B cell (primary cell): ENCODE results near the gene NR6A1. TPM values are rescaled to one million over a fixed set of nuclear protein-coding genes. Genes with fewer than 3 reads are reported as not detected.

ENCODE experiments used
- ATAC-seq: fragments of 200-7000 bp; cut with Tn5 transposase; one replicate; pipeline ENCODE4 v1.10.0; 2021; ENCODE audit warnings: low read depth, mild to moderate bottlenecking, moderate number of reproducible peaks, moderate library complexity
- CTCF ChIA-PET: fragments of 350-600 bp; sonication (Branson Sonifier 250); formaldehyde crosslinking; loops from one replicate; lab custom pipeline; 2021; ENCODE audit warnings: antibody characterized with exemption, inconsistent platforms; lab: Charles Lee
- POLR2A ChIA-PET: fragments of 350-600 bp; sonication (Branson Sonifier 250); formaldehyde crosslinking; loops from one replicate; lab custom pipeline; 2021; ENCODE audit warnings: antibody characterized with exemption; lab: Charles Lee
- DNase-seq: peaks from one replicate; pipeline ENCODE4 v3.0.0; 2013
- H2AFZ ChIP-seq: 2 replicates; pipeline ENCODE4 v1.6.1; 2012; ENCODE audit warnings: mild to moderate bottlenecking, low read depth, low read length; ENCODE audit not compliant: insufficient read depth, poor library complexity, severe bottlenecking
- H3K27ac ChIP-seq, 2 donors: 1 replicate in 1 of 2; 2 replicates in 1 of 2; pipeline ENCODE4 v1.5.1; 2012 to 2013; ENCODE audit warnings: low read length in 2 of 2, mild to moderate bottlenecking in 2 of 2, moderate library complexity in 1 of 2
- H3K27me3 ChIP-seq, 4 experiments: fragments of 200-600 bp in 1 of 4; sonication (generic) in 1 of 4; replicated peaks in 1 of 4; 1 replicate in 2 of 4; 2 replicates in 2 of 4; pipeline versions ENCODE4 v1.6.1 to v1.7.0; 2013 to 2016; ENCODE audit warnings: low read length in 3 of 4, mild to moderate bottlenecking in 2 of 4, mixed read lengths in 1 of 4, moderate library complexity in 1 of 4; ENCODE audit not compliant: insufficient read depth in 4 of 4, control insufficient read depth in 3 of 4; ENCODE audit errors: control extremely low read depth in 1 of 4
- H3K36me3 ChIP-seq, 2 experiments: replicated peaks in 1 of 2; 1 replicate in 1 of 2; 2 replicates in 1 of 2; pipeline versions ENCODE4 v1.6.1 to v1.7.1; 2013; ENCODE audit warnings: low read length in 1 of 2; ENCODE audit not compliant: insufficient read depth in 2 of 2, control insufficient read depth in 1 of 2; ENCODE audit errors: control extremely low read depth in 1 of 2, extremely low read depth in 1 of 2
- H3K4me1 ChIP-seq, 2 donors: fragments of 200-600 bp in 1 of 2; sonication (generic) in 1 of 2; 1 replicate in 1 of 2; 2 replicates in 1 of 2; pipeline versions ENCODE4 v1.5.1 to v1.6.1; 2013 to 2017; ENCODE audit warnings: low read length in 2 of 2; ENCODE audit not compliant: control insufficient read depth in 2 of 2, insufficient read depth in 2 of 2
- H3K4me2 ChIP-seq: replicated peaks from 2 replicates; pipeline ENCODE3; 2012; ENCODE audit warnings: mild to moderate bottlenecking, low read depth, low read length; ENCODE audit not compliant: poor library complexity, severe bottlenecking
- H3K4me3 ChIP-seq, 5 experiments: fragments of 200-600 bp in 1 of 5; sonication (generic) in 1 of 5; 1 replicate in 3 of 5; 2 replicates in 2 of 5; pipeline versions ENCODE4 v1.5.1 to v1.7.0; 2011 to 2016; ENCODE audit warnings: low read length in 4 of 5, mild to moderate bottlenecking in 4 of 5, low read depth in 2 of 5, control low read depth in 1 of 5, moderate library complexity in 1 of 5; ENCODE audit not compliant: insufficient read depth in 1 of 5; ENCODE audit errors: control extremely low read depth in 1 of 5, extremely low read depth in 1 of 5
- H3K79me2 ChIP-seq: fragments of 200-600 bp; sonication (generic); one replicate; pipeline ENCODE4 v1.6.0; 2016; ENCODE audit warnings: low read length; ENCODE audit not compliant: control insufficient read depth, insufficient read depth
- H3K9ac ChIP-seq: fragments of 200-600 bp; sonication (generic); 2 replicates; pipeline ENCODE4 v1.6.1; 2017; ENCODE audit warnings: mild to moderate bottlenecking, low read length, moderate library complexity
- H3K9me3 ChIP-seq, 3 donors: one replicate each; pipeline versions ENCODE4 v1.6.1 to v1.7.1; 2013; ENCODE audit warnings: low read length in 2 of 3; ENCODE audit not compliant: control insufficient read depth in 2 of 3, insufficient read depth in 1 of 3; ENCODE audit errors: control extremely low read depth in 1 of 3
- H4K20me1 ChIP-seq: 2 replicates; pipeline ENCODE4 v1.6.0; 2012; ENCODE audit warnings: mild to moderate bottlenecking, low read length; ENCODE audit not compliant: insufficient read depth, control insufficient read depth, poor library complexity, severe bottlenecking
- H3K27ac Mint-ChIP-seq: one replicate; pipeline ENCODE4 v1.8.0; 2021; ENCODE audit warnings: mixed read lengths
- H3K27me3 Mint-ChIP-seq: one replicate; pipeline ENCODE4 v1.8.0; 2021; ENCODE audit warnings: mixed read lengths
- H3K4me1 Mint-ChIP-seq: one replicate; pipeline ENCODE4 v1.8.0; 2021; ENCODE audit warnings: mixed read lengths
- H3K4me3 Mint-ChIP-seq: one replicate; pipeline ENCODE4 v1.8.0; 2021; ENCODE audit warnings: mixed read lengths
- H3K9me3 Mint-ChIP-seq: one replicate; pipeline ENCODE4 v1.8.0; 2022; ENCODE audit warnings: mixed read lengths; ENCODE audit not compliant: insufficient read depth
- CTCF ChIP-seq: fragments of 200-600 bp; IDR thresholded peaks from one replicate; pipeline ENCODE4 v1.8.0; 2022; ENCODE audit warnings: antibody characterized with exemption, mild to moderate bottlenecking
- EZH2 ChIP-seq: IDR thresholded peaks from 2 replicates; pipeline ENCODE4 v1.6.1; 2012; ENCODE audit warnings: borderline replicate concordance, low read depth, mild to moderate bottlenecking, moderate library complexity, low read length; ENCODE audit not compliant: insufficient read depth, poor library complexity, severe bottlenecking
- WGBS: methylation state at CpG from one replicate; pipeline ENCODE4 v1.1.5; 2013; ENCODE audit warnings: missing lambda C conversion rate; ENCODE audit not compliant: insufficient coverage; 5-methylcytosine and 5-hydroxymethylcytosine counted together
- intact Hi-C: fragments of 100-400 bp; cut with micrococcal nuclease; formaldehyde crosslinking; loops from one replicate; pipeline ENCODE4 v1.10.0; 2022
- polyA plus RNA-seq: library from polyadenylated mRNA; depleted of rRNA; stranded (reverse); fragments of >200 nt; gene quantifications from 2 replicates; pipeline ENCODE4 v1.2.3, GENCODE V29; 2012
- total RNA-seq, 2 donors: library from RNA; stranded (reverse); fragments of 120-200 nt in 1 of 2; gene quantifications; 1 replicate in 1 of 2; 2 replicates in 1 of 2; pipeline versions ENCODE4 v1.2.3 to v1.2.4, GENCODE V29; 2013 to 2022

Gene NR6A1
- total and polyA plus RNA-seq, 2 donors (not counting 1 experiment from before 2014, with no cell fraction given): 0.09 to 0.67 TPM

DNA sequence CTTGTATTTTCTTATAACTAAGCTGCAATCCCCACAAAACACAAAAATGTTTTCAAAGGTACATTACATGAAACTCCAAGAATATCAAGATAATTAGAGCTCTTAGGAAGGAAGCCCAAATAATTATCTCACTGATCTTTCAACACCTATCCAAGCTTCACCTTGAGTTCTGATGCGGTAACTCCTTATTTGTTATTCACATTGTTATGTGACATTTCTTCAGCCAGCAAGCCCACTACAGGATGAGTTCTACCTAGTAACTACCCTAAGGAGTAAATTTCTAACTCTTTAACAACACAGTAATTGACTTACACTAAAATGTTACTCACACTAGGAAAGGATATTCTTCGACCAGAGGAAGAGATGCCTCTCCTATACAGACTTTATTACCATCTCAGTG is 9.9 kb downstream of the NR6A1 start:
- Histone ChIP-seq H3K4me3 (no peak overlapping the region), H2AFZ (no peak overlapping the region), H4K20me1 (no peaks in the 10 kb centered on the region), H3K36me3 (no peaks in the 10 kb centered on the region), H3K4me1 (peaks cover 9 to 10% of the 10 kb centered on the region in 2 donors), H3K27me3 (peaks cover 0 to 7% (median 4%) of the 10 kb centered on the region in 4 experiments), H3K9me3 (no peaks in the 10 kb centered on the region), H3K79me2 (no peaks in the 10 kb centered on the region), H3K4me2 (no peak overlapping the region), H3K9ac (no peak overlapping the region), H3K27ac (no peak overlapping the region)
- Mint-ChIP-seq H3K9me3 (no peaks in the 10 kb centered on the region), H3K27me3 (peaks cover 32% of the 10 kb centered on the region), H3K4me1 (peaks cover 12% of the 10 kb centered on the region), H3K27ac (no peak overlapping the region), H3K4me3 (no peak overlapping the region)
- intact Hi-C loops: no loop called here
- DNase-seq (no peak), ATAC-seq (no peak)
- no peak for TF ChIP-seq EZH2
- no peak for TF ChIP-seq CTCF
- ChIA-PET POLR2A (no interaction called here), CTCF (interaction anchor here (2.1 kb wide), 1 partner anchor 11 kb away, joined by 4 read pairs; the partner anchor contains the start of gene NR6A1)
- WGBS: no CpG with 5 or more reads among the region's 2 CpGs

GRCh38 chr9:124760719-124761118 is 10.4 kb downstream of the NR6A1 start:
- WGBS: no CpG with 5 or more reads among the region's 2 CpGs
- H3K79me2 ChIP-seq: no peaks in the 10 kb centered on the region
- no peak overlapping the region for H2AFZ ChIP-seq
- H3K27ac ChIP-seq: no peak overlapping the region
- Mint-ChIP-seq H3K4me1 (peaks cover 12% of the 10 kb centered on the region), H3K4me3 (no peak overlapping the region), H3K27me3 (peaks cover 30% of the 10 kb centered on the region), H3K27ac (no peak overlapping the region), H3K9me3 (no peaks in the 10 kb centered on the region)
- no peaks in the 10 kb centered on the region for H4K20me1 ChIP-seq
- no peak for DNase-seq
- POLR2A ChIA-PET: no interaction called here
- H3K4me3 ChIP-seq: no peak overlapping the region
- CTCF ChIA-PET: interaction anchor here (2.1 kb wide), 1 partner anchor 11 kb away, joined by 4 read pairs; the partner anchor contains the start of gene NR6A1
- H3K36me3 ChIP-seq: no peaks in the 10 kb centered on the region
- H3K9me3 ChIP-seq: no peaks in the 10 kb centered on the region
- intact Hi-C loops: no loop called here
- no peak for ATAC-seq
- no peak overlapping the region for H3K9ac ChIP-seq
- TF ChIP-seq CTCF: no peak
- TF ChIP-seq EZH2: no peak
- peaks cover 0 to 6% (median 4%) of the 10 kb centered on the region in 4 experiments for H3K27me3 ChIP-seq
- no peak overlapping the region for H3K4me2 ChIP-seq
- peaks cover 9 to 10% of the 10 kb centered on the region in 2 donors for H3K4me1 ChIP-seq
